ENCODE data around the gene MIPEP.

MIPEP gene

DNA sequence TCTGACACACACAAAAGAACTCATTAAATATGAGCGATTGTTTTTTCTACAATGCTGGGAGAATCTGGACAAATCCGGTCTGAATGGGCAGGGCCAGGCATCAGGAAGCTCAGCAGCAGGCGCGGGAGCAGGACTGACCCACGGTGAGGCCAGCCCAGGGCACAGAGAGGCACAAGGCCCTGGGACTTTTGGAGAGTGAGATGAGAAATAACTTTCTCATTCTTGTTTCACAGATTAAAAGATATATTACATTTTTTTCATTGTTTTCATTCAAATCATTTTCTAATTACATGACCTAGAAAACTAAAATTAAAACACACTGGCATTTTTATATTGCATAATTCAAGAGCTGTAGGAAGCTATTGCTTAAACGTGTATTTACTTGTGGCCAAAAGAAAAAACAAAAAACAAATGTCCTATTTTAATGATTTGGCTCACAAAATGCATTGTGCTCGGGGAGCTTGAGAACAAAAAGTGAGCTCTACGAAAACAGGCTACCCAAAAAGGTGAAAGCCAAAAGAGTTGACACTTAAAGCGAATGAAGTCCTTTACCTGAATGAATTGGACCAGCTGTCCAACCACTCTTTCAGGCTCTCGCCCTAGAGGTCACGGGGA is 185.8 kb downstream of the MIPEP start:
- TF ChIP-seq, protein P1, sequence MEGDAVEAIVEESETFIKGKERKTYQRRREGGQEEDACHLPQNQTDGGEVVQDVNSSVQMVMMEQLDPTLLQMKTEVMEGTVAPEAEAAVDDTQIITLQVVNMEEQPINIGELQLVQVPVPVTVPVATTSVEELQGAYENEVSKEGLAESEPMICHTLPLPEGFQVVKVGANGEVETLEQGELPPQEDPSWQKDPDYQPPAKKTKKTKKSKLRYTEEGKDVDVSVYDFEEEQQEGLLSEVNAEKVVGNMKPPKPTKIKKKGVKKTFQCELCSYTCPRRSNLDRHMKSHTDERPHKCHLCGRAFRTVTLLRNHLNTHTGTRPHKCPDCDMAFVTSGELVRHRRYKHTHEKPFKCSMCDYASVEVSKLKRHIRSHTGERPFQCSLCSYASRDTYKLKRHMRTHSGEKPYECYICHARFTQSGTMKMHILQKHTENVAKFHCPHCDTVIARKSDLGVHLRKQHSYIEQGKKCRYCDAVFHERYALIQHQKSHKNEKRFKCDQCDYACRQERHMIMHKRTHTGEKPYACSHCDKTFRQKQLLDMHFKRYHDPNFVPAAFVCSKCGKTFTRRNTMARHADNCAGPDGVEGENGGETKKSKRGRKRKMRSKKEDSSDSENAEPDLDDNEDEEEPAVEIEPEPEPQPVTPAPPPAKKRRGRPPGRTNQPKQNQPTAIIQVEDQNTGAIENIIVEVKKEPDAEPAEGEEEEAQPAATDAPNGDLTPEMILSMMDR (IDR thresholded peaks at IDR 0.05; ENCODE audit: extremely low read depth, insufficient read depth, missing control alignments): no peak
- DNase-seq (ENCODE audit: low spot score): no peak
- in situ Hi-C loops (cut with MboI; ENCODE audit: low pct_unique_long_range_greater_than_20kb, low sequenced_read_pairs, unreplicated experiment): no loop called here

- DNase-seq (ENCODE audit: low spot score): no peak
- TF ChIP-seq, protein P1 (IDR thresholded peaks at IDR 0.05; ENCODE audit: extremely low read depth, insufficient read depth, missing control alignments): no peak
- in situ Hi-C loops (cut with MboI; ENCODE audit: low pct_unique_long_range_greater_than_20kb, low sequenced_read_pairs, unreplicated experiment): no loop called here
Observed at GRCh38 chr13:23701636-23702035, 187.6 kb downstream of the MIPEP start.

- no peak for DNase-seq (ENCODE audit: low spot score)
- TF ChIP-seq, protein P1 (IDR thresholded peaks at IDR 0.05; ENCODE audit: extremely low read depth, insufficient read depth, missing control alignments): no peak
Observed at GRCh38 chr13:23701186-23701585, 188.0 kb downstream of the MIPEP start.

GRCh38 chr13:23699271-23699670 is 189.9 kb downstream of the MIPEP start:
- in situ Hi-C loops (cut with MboI; ENCODE audit: low pct_unique_long_range_greater_than_20kb, low sequenced_read_pairs, unreplicated experiment): no loop called here
- TF ChIP-seq, protein P1 (IDR thresholded peaks at IDR 0.05; ENCODE audit: extremely low read depth, insufficient read depth, missing control alignments): no peak

More at GRCh38 chr13:23701186-23701585, 188.0 kb downstream of the MIPEP start:
- in situ Hi-C loops (cut with MboI; ENCODE audit: low pct_unique_long_range_greater_than_20kb, low sequenced_read_pairs, unreplicated experiment): no loop called here

DNA sequence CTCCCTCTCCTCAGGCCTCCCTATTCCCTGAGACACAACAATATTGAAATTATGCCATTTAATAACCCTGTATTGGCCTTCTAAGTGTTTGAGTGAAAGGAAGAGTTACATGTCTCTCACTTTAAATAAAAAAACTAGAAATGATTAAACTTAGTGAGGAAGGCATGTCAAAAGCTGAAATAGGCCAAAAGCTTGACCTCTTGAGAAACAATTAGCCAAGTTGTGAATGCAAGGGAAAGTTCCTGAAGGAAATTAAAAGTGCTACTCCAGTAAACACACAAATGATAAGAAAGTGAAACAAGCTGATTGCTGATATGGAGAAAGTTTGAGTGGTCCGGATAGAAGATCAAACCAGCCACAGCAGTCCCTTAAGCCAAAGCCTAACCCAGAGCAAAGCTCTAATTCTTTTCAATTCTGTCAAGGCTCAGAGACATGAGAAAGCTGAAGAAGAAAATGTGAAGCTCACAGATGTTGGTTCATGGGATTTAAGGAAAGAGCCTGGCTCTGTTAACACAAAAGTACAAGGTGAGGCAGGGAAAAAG is 191.4 kb downstream of the MIPEP start:
- TF ChIP-seq, protein P1 (IDR thresholded peaks at IDR 0.05; ENCODE audit: extremely low read depth, insufficient read depth, missing control alignments): no peak
- no peak for DNase-seq (ENCODE audit: low spot score)
- in situ Hi-C loops (cut with MboI; ENCODE audit: low pct_unique_long_range_greater_than_20kb, low sequenced_read_pairs, unreplicated experiment): no loop called here

More at GRCh38 chr13:23699271-23699670, 189.9 kb downstream of the MIPEP start:
- no peak for DNase-seq (ENCODE audit: low spot score)

DNA sequence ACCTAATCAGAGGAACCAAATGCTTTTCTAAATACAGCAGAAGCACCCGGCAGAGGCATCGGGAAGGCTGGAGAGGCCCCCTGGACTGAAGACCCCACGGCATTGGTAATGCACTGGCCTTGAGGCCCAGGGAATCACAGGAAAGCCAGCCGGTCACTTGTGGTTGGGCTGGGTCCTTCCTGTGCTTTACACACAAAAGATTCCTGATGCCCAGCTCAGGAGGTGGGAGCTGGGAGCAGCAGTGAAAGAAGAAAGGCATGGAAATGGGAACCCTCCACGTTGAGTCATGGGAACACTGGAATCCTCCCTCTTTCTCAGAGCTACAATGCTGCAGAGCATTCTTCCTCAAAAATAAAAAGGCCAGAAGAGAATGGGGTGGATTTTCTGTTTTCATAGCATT is 192.6 kb downstream of the MIPEP start:
- in situ Hi-C loops (cut with MboI; ENCODE audit: low pct_unique_long_range_greater_than_20kb, low sequenced_read_pairs, unreplicated experiment): no loop called here
- TF ChIP-seq, protein P1 (IDR thresholded peaks at IDR 0.05; ENCODE audit: extremely low read depth, insufficient read depth, missing control alignments): no peak
- DNase-seq (ENCODE audit: low spot score): no peak

All from GM13977 (cell line).